HCT116 (cell line): ENCODE results near the gene TFCP2L1.
"Not testable (repeated sequence)": the region's sequence is repeated elsewhere in the genome, so short reads cannot be mapped to it uniquely, and the experiment has no call there.

Experiments used
- CEBPB ChIP-seq: IDR thresholded peaks from 2 replicates; pipeline ENCODE4 v1.6.1; 2012; ENCODE audit warnings: low read depth
- EGR1 ChIP-seq: IDR thresholded peaks from 2 replicates; pipeline ENCODE4 v1.6.1; 2012; ENCODE audit warnings: low read depth
- EZH2 ChIP-seq: fragments of 200-600 bp; sonication (generic); IDR thresholded peaks from 2 replicates; pipeline ENCODE4 v1.6.1; 2017; ENCODE audit warnings: antibody characterized with exemption, mixed run types
- POLR2A ChIP-seq: IDR thresholded peaks from 2 replicates; pipeline ENCODE4 v1.7.0; 2011; ENCODE audit warnings: borderline replicate concordance; ENCODE audit not compliant: insufficient read depth, insufficient read length; ENCODE audit errors: extremely low read depth
- SIN3A ChIP-seq: IDR thresholded peaks from 2 replicates; pipeline ENCODE4 v1.6.1; 2012; ENCODE audit warnings: low read depth
- TCF7L2 ChIP-seq: IDR thresholded peaks from 2 replicates; pipeline ENCODE4 v1.7.0; 2011; ENCODE audit warnings: borderline replicate concordance, inconsistent platforms; ENCODE audit not compliant: insufficient read depth, insufficient read length; ENCODE audit errors: extremely low read depth
- YY1 ChIP-seq: IDR thresholded peaks from 2 replicates; pipeline ENCODE4 v1.6.1; 2011; ENCODE audit warnings: low read length, low read depth, moderate library complexity, mild to moderate bottlenecking; ENCODE audit not compliant: insufficient replicate concordance; ENCODE audit errors: extremely low read depth
- TF ChIP-seq, protein P1 (sequence below), 3 experiments: fragments of 200-600 bp in 1 of 3; sonication (generic) in 1 of 3; IDR thresholded peaks in 2 of 3; conservative IDR thresholded peaks in 1 of 3; 2 replicates each; pipeline ENCODE4 v1.5.1; 2012 to 2017; ENCODE audit warnings: low read depth in 2 of 3, low read length in 2 of 3, antibody characterized with exemption in 1 of 3, borderline replicate concordance in 1 of 3, control low read depth in 1 of 3, mild to moderate bottlenecking in 1 of 3, mixed read lengths in 1 of 3, mixed run types in 1 of 3, moderate library complexity in 1 of 3; ENCODE audit not compliant: insufficient read depth in 1 of 3
- TF ChIP-seq, protein P2 (sequence below): IDR thresholded peaks from 2 replicates; pipeline ENCODE4 v1.6.1; 2012

DNA sequence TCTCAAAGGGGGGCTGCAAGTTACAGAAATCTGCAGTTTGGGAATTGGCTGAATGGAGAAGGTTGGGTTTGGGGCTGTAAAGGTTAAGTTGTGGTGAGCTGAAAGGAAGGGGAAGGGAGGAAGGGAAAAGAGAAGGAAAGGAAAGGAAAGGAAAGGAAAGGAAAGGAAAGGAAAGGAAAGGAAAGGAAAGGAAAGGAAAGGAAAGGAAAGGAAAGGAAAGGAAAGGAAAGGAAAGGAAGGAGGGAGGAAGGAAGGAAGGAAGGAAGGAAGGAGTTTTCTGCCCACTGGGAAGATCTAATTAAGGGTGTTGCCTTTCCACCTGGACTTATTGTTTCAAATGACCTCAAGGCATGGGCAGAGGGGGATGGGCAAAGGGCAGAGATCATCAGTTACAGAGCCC lies 16.2 kb upstream of the TFCP2L1 start:
- TF ChIP-seq POLR2A, SIN3A, YY1, EGR1, EZH2, CEBPB, TCF7L2: not testable (repeated sequence)
- TF ChIP-seq, protein P1, sequence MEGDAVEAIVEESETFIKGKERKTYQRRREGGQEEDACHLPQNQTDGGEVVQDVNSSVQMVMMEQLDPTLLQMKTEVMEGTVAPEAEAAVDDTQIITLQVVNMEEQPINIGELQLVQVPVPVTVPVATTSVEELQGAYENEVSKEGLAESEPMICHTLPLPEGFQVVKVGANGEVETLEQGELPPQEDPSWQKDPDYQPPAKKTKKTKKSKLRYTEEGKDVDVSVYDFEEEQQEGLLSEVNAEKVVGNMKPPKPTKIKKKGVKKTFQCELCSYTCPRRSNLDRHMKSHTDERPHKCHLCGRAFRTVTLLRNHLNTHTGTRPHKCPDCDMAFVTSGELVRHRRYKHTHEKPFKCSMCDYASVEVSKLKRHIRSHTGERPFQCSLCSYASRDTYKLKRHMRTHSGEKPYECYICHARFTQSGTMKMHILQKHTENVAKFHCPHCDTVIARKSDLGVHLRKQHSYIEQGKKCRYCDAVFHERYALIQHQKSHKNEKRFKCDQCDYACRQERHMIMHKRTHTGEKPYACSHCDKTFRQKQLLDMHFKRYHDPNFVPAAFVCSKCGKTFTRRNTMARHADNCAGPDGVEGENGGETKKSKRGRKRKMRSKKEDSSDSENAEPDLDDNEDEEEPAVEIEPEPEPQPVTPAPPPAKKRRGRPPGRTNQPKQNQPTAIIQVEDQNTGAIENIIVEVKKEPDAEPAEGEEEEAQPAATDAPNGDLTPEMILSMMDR (IDR thresholded peaks at IDR 0.05 in 2 of 3, conservative IDR thresholded peaks at IDR 0.05 in 1 of 3; ENCODE audit: borderline replicate concordance in 1 of 3, insufficient read depth in 1 of 3, low read depth in 2 of 3, low read length in 2 of 3) = not testable (repeated sequence)
- TF ChIP-seq, protein P2, sequence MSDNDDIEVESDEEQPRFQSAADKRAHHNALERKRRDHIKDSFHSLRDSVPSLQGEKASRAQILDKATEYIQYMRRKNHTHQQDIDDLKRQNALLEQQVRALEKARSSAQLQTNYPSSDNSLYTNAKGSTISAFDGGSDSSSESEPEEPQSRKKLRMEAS = not testable (repeated sequence)
